Ovary (tissue), 3 donors: Measurements from ENCODE around the gene ALDH3B2.

Experiments used
- EP300 ChIP-seq: sonication (generic); formaldehyde crosslinking; IDR thresholded peaks from one replicate; pipeline ENCODE4 v1.6.1; 2017; ENCODE audit warnings: antibody characterized with exemption
- POLR2A ChIP-seq: fragments of 450-650 bp; IDR thresholded peaks from one replicate; pipeline ENCODE4 v1.6.1; 2017; ENCODE audit warnings: antibody characterized with exemption, mild to moderate bottlenecking, moderate library complexity
- TF ChIP-seq, protein P1 (sequence below), 3 donors: fragments of 450-650 bp in 2 of 3; fragments of 200-600 bp in 1 of 3; IDR thresholded peaks; one replicate each; pipeline versions ENCODE4 v1.5.1 to v1.8.0; 2016 to 2022; ENCODE audit warnings: antibody characterized with exemption in 3 of 3, mild to moderate bottlenecking in 1 of 3
- donor health status: DM: no; HTN: no; CAD: no.

DNA sequence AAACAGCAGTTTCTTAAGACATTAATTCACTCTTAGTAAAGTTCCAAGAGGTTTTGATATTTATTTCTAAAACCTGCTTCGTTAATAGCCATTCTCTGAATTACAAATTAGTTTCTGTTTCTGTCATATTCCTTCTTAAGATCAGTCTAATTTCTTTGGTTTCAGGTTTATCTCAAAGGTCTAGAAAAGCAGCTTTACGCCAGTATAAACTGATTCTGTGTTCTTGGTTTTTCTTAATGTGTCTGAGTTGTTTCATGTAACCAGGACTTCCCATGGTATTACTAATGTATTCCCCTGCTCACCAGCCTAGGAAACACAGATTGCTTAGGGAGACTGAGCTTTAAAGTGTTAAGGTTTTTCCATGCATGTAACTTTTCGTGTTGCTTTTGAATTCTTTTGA lies 17.1 kb downstream of the ALDH3B2 start:
- no peak for TF ChIP-seq POLR2A
- TF ChIP-seq, protein P1, sequence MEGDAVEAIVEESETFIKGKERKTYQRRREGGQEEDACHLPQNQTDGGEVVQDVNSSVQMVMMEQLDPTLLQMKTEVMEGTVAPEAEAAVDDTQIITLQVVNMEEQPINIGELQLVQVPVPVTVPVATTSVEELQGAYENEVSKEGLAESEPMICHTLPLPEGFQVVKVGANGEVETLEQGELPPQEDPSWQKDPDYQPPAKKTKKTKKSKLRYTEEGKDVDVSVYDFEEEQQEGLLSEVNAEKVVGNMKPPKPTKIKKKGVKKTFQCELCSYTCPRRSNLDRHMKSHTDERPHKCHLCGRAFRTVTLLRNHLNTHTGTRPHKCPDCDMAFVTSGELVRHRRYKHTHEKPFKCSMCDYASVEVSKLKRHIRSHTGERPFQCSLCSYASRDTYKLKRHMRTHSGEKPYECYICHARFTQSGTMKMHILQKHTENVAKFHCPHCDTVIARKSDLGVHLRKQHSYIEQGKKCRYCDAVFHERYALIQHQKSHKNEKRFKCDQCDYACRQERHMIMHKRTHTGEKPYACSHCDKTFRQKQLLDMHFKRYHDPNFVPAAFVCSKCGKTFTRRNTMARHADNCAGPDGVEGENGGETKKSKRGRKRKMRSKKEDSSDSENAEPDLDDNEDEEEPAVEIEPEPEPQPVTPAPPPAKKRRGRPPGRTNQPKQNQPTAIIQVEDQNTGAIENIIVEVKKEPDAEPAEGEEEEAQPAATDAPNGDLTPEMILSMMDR (IDR thresholded peaks at IDR 0.05) = no peak
- no peak for TF ChIP-seq EP300
